Measurements from ENCODE around the gene ATP6V1E1. TPM values are rescaled to one million over a fixed set of nuclear protein-coding genes. Genes with fewer than 3 reads are reported as not detected.

ATP6V1E1 gene
- total RNA-seq, 1 experiment from 2014 or later, result 121 TPM

DNA sequence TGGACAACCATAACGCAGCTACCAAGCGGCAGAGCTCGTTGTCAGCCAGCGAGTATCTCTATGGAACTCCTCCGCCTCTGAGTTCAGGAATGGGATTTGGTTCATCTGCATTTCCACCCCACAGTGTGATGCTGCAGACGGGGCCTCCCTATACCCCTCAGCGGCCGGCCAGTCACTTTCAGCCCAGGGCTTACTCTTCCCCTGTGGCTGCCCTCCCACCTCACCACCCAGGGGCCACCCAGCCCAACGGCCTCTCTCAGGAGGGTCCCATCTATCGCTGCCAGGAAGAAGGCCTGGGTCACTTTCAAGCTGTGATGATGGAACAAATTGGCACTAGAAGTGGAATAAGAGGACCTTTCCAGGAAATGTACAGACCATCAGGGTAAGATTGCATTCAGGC, 79.4 kb downstream of the ATP6V1E1 start:
- no peaks in the 10 kb centered on the region for H3K36me3 ChIP-seq (ENCODE audit: insufficient read depth, low read length, poor library complexity, severe bottlenecking)
- ChIA-PET CTCF (interaction anchor here (0.6 kb wide), 1 partner anchor 9 kb away, joined by 4 read pairs; no protein-coding TSS in a partner anchor), POLR2A (ENCODE audit: low non-redundant PET) (interaction anchor here (0.6 kb wide), 1 partner anchor 67 kb away, joined by 6 read pairs; no protein-coding TSS in a partner anchor)
- no peak for DNase-seq (ENCODE audit: low spot score)
- BruUV-seq (replicated peaks), result no TSS peak
- no peaks in the 10 kb centered on the region for H3K9me3 ChIP-seq (ENCODE audit: low read depth, low read length, poor library complexity, severe bottlenecking)
- intact Hi-C loops (cut with micrococcal nuclease; ENCODE audit: unreplicated experiment), result no loop called here
- H3K4me3 ChIP-seq (ENCODE audit: low read depth, low read length, poor library complexity, severe bottlenecking), result no peak overlapping the region
- H3K4me1 ChIP-seq (ENCODE audit: insufficient read depth, low read length, poor library complexity, severe bottlenecking), result no peaks in the 10 kb centered on the region
- no peak overlapping the region for H3K27ac ChIP-seq (ENCODE audit: low read depth, low read length, poor library complexity, severe bottlenecking)
- TF ChIP-seq, protein P1, sequence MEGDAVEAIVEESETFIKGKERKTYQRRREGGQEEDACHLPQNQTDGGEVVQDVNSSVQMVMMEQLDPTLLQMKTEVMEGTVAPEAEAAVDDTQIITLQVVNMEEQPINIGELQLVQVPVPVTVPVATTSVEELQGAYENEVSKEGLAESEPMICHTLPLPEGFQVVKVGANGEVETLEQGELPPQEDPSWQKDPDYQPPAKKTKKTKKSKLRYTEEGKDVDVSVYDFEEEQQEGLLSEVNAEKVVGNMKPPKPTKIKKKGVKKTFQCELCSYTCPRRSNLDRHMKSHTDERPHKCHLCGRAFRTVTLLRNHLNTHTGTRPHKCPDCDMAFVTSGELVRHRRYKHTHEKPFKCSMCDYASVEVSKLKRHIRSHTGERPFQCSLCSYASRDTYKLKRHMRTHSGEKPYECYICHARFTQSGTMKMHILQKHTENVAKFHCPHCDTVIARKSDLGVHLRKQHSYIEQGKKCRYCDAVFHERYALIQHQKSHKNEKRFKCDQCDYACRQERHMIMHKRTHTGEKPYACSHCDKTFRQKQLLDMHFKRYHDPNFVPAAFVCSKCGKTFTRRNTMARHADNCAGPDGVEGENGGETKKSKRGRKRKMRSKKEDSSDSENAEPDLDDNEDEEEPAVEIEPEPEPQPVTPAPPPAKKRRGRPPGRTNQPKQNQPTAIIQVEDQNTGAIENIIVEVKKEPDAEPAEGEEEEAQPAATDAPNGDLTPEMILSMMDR (conservative IDR thresholded peaks at IDR 0.05; ENCODE audit: low read depth, low read length), result no peak
- TF ChIP-seq EZH2 (IDR thresholded peaks at IDR 0.05; ENCODE audit: borderline replicate concordance, low read depth, low read length, poor library complexity, severe bottlenecking), result no peak
- H3K27me3 ChIP-seq (replicated peaks; ENCODE audit: insufficient read depth, low read depth, low read length, poor library complexity), result no peaks in the 10 kb centered on the region

DNA sequence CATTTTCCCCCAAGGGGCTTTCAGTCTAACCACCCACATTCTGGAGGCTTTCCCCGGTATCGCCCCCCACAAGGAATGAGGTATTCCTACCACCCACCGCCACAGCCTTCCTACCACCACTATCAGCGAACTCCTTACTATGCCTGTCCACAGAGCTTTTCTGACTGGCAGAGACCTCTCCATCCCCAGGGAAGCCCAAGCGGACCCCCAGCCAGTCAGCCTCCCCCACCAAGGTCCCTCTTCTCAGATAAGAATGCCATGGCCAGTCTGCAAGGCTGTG, 79.9 kb downstream of the ATP6V1E1 start:
- intact Hi-C loops (cut with micrococcal nuclease; ENCODE audit: unreplicated experiment), result no loop called here
- no peak overlapping the region for H3K27ac ChIP-seq (ENCODE audit: low read depth, low read length, poor library complexity, severe bottlenecking)
- no peaks in the 10 kb centered on the region for H3K9me3 ChIP-seq (ENCODE audit: low read depth, low read length, poor library complexity, severe bottlenecking)
- H3K4me1 ChIP-seq (ENCODE audit: insufficient read depth, low read length, poor library complexity, severe bottlenecking), result no peaks in the 10 kb centered on the region
- CTCF ChIA-PET, result no interaction called here
- H3K4me3 ChIP-seq (ENCODE audit: low read depth, low read length, poor library complexity, severe bottlenecking), result no peak overlapping the region
- no peak for DNase-seq (ENCODE audit: low spot score)
- POLR2A ChIA-PET (ENCODE audit: low non-redundant PET), result interaction anchor here (0.6 kb wide), 1 partner anchor 68 kb away, joined by 6 read pairs; no protein-coding TSS in a partner anchor
- TF ChIP-seq EZH2 (IDR thresholded peaks at IDR 0.05; ENCODE audit: borderline replicate concordance, low read depth, low read length, poor library complexity, severe bottlenecking), result no peak
- TF ChIP-seq, protein P1 (conservative IDR thresholded peaks at IDR 0.05; ENCODE audit: low read depth, low read length), result no peak
- no peaks in the 10 kb centered on the region for H3K36me3 ChIP-seq (ENCODE audit: insufficient read depth, low read length, poor library complexity, severe bottlenecking)
- no peaks in the 10 kb centered on the region for H3K27me3 ChIP-seq (replicated peaks; ENCODE audit: insufficient read depth, low read depth, low read length, poor library complexity)
- BruUV-seq (replicated peaks), result no TSS peak

DNA sequence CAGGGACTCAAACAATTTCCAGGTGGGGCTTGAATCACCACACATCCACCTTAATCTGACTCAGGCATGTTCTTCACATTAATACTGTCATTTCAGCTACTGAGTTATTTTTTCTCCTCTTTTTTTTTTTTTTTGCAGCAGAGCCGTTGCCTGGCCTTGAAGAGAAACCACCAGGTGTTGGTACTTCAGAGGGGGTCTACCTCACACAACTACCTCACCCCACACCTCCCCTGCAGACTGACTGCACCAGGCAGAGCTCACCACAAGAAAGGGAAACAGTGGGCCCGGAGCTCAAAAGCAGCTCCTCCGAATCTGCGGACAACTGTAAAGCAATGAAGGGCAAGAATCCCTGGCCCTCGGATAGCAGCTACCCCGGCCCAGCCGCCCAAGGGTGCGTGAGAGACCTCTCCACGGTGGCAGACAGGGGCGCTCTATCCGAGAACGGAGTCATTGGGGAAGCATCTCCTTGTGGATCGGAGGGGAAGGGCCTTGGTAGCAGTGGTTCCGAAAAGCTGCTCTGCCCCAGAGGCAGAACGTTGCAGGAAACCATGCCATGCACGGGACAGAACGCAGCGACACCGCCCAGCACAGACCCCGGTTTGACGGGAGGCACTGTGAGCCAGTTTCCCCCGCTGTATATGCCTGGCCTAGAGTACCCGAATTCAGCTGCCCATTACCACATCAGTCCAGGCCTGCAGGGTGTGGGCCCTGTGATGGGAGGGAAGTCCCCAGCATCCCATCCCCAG, 80.4 kb downstream of the ATP6V1E1 start:
- Histone ChIP-seq H3K4me3 (ENCODE audit: low read depth, low read length, poor library complexity, severe bottlenecking) (no peak overlapping the region), H3K9me3 (ENCODE audit: low read depth, low read length, poor library complexity, severe bottlenecking) (no peaks in the 10 kb centered on the region), H3K27me3 (replicated peaks; ENCODE audit: insufficient read depth, low read depth, low read length, poor library complexity) (no peaks in the 10 kb centered on the region), H3K27ac (ENCODE audit: low read depth, low read length, poor library complexity, severe bottlenecking) (no peak overlapping the region), H3K4me1 (ENCODE audit: insufficient read depth, low read length, poor library complexity, severe bottlenecking) (no peaks in the 10 kb centered on the region), H3K36me3 (ENCODE audit: insufficient read depth, low read length, poor library complexity, severe bottlenecking) (no peaks in the 10 kb centered on the region)
- intact Hi-C loops (cut with micrococcal nuclease; ENCODE audit: unreplicated experiment), result no loop called here
- no peak for DNase-seq (ENCODE audit: low spot score)
- POLR2A ChIA-PET (ENCODE audit: low non-redundant PET), result interaction anchor here (0.6 kb wide), 1 partner anchor 68 kb away, joined by 6 read pairs; no protein-coding TSS in a partner anchor
- CTCF ChIA-PET, result interaction anchor here (0.7 kb wide), 1 partner anchor 377 kb away, joined by 4 read pairs; no protein-coding TSS in a partner anchor
- TF ChIP-seq, protein P1 (conservative IDR thresholded peaks at IDR 0.05; ENCODE audit: low read depth, low read length), result no peak
- TF ChIP-seq EZH2 (IDR thresholded peaks at IDR 0.05; ENCODE audit: borderline replicate concordance, low read depth, low read length, poor library complexity, severe bottlenecking), result no peak
- no TSS peak for BruUV-seq (replicated peaks)
